ENCODE measurements around the gene CARM1. TPM values are rescaled to one million over a fixed set of nuclear protein-coding genes. Genes with fewer than 3 reads are reported as not detected.

The CARM1 gene
- total and polyA plus RNA-seq, 2 donors (not counting 3 experiments of a cell fraction or from before 2014, with no cell fraction given): 65.6 to 70.8 TPM

DNA sequence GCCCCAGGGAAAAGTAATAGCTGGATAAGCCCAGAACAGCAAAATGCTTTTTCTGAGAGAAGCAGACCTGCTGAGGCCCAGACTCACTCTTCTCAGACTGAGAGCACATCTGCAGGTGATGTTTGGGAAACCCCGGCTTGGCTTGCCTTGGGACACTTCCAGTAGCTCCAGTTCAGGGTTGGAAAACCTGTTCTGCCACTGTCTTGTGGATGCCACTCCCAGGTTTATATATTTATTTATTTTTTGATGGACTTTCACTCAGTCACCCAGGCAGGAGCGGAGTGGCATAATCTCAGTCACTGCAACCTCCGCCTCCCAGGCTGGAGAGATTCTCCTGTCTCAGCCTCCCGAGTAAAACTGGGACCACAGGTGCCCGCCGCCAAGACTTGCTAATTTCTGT lies 81.5 kb downstream of the CARM1 start:
- no peaks in the 10 kb centered on the region for H3K9me3 ChIP-seq (replicated peaks; ENCODE audit: control insufficient read depth, insufficient read depth, low read length)
- no peaks in the 10 kb centered on the region for H3K9me1 ChIP-seq (replicated peaks; ENCODE audit: control insufficient read depth, extremely low read depth, insufficient read depth, low read length)
- H4K20me1 ChIP-seq (replicated peaks; ENCODE audit: control insufficient read depth, extremely low read depth, insufficient read depth, low read length): no peaks in the 10 kb centered on the region
- no peak overlapping the region for H3K9ac ChIP-seq (replicated peaks; ENCODE audit: extremely low read depth, insufficient read depth, low read length)
- H2AFZ ChIP-seq (ENCODE audit: low read depth, low read length): no peak overlapping the region
- TF ChIP-seq EZH2 (IDR thresholded peaks at IDR 0.05; ENCODE audit: borderline replicate concordance, low read depth, low read length, severe bottlenecking) (no peak), JUN (IDR thresholded peaks at IDR 0.05; ENCODE audit: borderline replicate concordance, insufficient read depth, insufficient read length, low read depth) (no peak), POLR2AphosphoS5 (IDR thresholded peaks at IDR 0.05; ENCODE audit: insufficient read depth, low read depth, low read length) (no peak), POLR2A (IDR thresholded peaks at IDR 0.05; ENCODE audit: low read depth, low read length) (no peak), MYC (IDR thresholded peaks at IDR 0.05; ENCODE audit: low read depth, low read length) (no peak), FOS (IDR thresholded peaks at IDR 0.05; ENCODE audit: borderline replicate concordance, insufficient read depth, low read length) (no peak), GATA2 (IDR thresholded peaks at IDR 0.05; ENCODE audit: insufficient read depth, insufficient read length, low read depth, low read length) (no peak)
- TF ChIP-seq, protein P1, sequence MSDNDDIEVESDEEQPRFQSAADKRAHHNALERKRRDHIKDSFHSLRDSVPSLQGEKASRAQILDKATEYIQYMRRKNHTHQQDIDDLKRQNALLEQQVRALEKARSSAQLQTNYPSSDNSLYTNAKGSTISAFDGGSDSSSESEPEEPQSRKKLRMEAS (IDR thresholded peaks at IDR 0.05; ENCODE audit: insufficient read depth, insufficient read length): no peak
- TF ChIP-seq, protein P2, sequence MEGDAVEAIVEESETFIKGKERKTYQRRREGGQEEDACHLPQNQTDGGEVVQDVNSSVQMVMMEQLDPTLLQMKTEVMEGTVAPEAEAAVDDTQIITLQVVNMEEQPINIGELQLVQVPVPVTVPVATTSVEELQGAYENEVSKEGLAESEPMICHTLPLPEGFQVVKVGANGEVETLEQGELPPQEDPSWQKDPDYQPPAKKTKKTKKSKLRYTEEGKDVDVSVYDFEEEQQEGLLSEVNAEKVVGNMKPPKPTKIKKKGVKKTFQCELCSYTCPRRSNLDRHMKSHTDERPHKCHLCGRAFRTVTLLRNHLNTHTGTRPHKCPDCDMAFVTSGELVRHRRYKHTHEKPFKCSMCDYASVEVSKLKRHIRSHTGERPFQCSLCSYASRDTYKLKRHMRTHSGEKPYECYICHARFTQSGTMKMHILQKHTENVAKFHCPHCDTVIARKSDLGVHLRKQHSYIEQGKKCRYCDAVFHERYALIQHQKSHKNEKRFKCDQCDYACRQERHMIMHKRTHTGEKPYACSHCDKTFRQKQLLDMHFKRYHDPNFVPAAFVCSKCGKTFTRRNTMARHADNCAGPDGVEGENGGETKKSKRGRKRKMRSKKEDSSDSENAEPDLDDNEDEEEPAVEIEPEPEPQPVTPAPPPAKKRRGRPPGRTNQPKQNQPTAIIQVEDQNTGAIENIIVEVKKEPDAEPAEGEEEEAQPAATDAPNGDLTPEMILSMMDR (IDR thresholded peaks at IDR 0.05; ENCODE audit: extremely low read depth in 1 of 2, insufficient read depth in 1 of 2, low read depth in 1 of 2, low read length in 2 of 2): no peak
- H3K36me3 ChIP-seq (ENCODE audit: control insufficient read depth in 2 of 2, extremely low read depth in 1 of 2, insufficient read depth in 2 of 2, low read length in 2 of 2): no peaks in the 10 kb centered on the region
- H3K4me1 ChIP-seq (ENCODE audit: control insufficient read depth, extremely low read depth, insufficient read depth, low read length): no peaks in the 10 kb centered on the region
- no peak overlapping the region for H3K27ac ChIP-seq (ENCODE audit: insufficient read depth, low read depth, low read length)
- BruUV-seq (replicated peaks): no TSS peak
- ChIA-PET POLR2A (no interaction called here), CTCF (interaction anchor here (0.9 kb wide), 2 partner anchors 11 to 16 kb away, joined by 3 to 4 read pairs; no protein-coding TSS in a partner anchor)
- no peak overlapping the region for H3K4me3 ChIP-seq (replicated peaks in 1 of 3; ENCODE audit: insufficient read depth in 1 of 3, low read depth in 1 of 3, low read length in 3 of 3)
- intact Hi-C loops (cut with micrococcal nuclease) (no loop called here), dilution Hi-C loops (cut with MboI; ENCODE audit: extremely low pct_ligation_motif_present, low sequenced_read_pairs) (no loop called here)
- DNase-seq (ENCODE audit: low read depth, low spot score): no peak
- no peaks in the 10 kb centered on the region for H3K79me2 ChIP-seq (ENCODE audit: control insufficient read depth, insufficient read depth, low read length)
- FAIRE-seq: no peak
- H3K4me2 ChIP-seq (ENCODE audit: insufficient read depth, low read length): no peak overlapping the region
- H3K27me3 ChIP-seq (ENCODE audit: control insufficient read depth in 2 of 2, insufficient read depth in 2 of 2, low read length in 2 of 2): no peaks in the 10 kb centered on the region
